OCI-LY1 (cell line): ENCODE data around the gene FUBP1.
A peak's percentile ranks its signal among the peaks of the same experiment; 100 is the strongest.
"Not testable (repeated sequence)": the region's sequence is repeated elsewhere in the genome, so short reads cannot be mapped to it uniquely, and the experiment has no call there.

ENCODE experiments used
- H2AFZ ChIP-seq: fragments of 200-600 bp; sonication (generic), shearing (Covaris generic); 2 replicates; pipeline ENCODE4 v1.6.0; 2014; ENCODE audit warnings: antibody characterized with exemption, mild to moderate bottlenecking, low read length
- H3F3A ChIP-seq: fragments of 200-600 bp; sonication (generic), shearing (Covaris generic); 2 replicates; pipeline ENCODE4 v1.6.0; 2014; ENCODE audit warnings: mild to moderate bottlenecking, antibody characterized with exemption, low read length, moderate library complexity; ENCODE audit not compliant: insufficient read depth
- H3K27ac ChIP-seq: fragments of 200-600 bp; sonication (generic); 2 replicates; pipeline ENCODE4 v1.5.1; 2014; ENCODE audit warnings: low read length, mixed run types, mild to moderate bottlenecking, low read depth; ENCODE audit not compliant: poor library complexity, severe bottlenecking
- H3K27me3 ChIP-seq: fragments of 200-600 bp; sonication (generic); 2 replicates; pipeline ENCODE4 v1.6.0; 2014; ENCODE audit warnings: antibody characterized with exemption, mild to moderate bottlenecking, low read length, moderate library complexity; ENCODE audit not compliant: insufficient read depth
- H3K36me3 ChIP-seq: fragments of 200-600 bp; sonication (generic); 2 replicates; pipeline ENCODE4 v1.6.1; 2014; ENCODE audit warnings: mild to moderate bottlenecking, antibody characterized with exemption, low read length, moderate library complexity, mixed read lengths; ENCODE audit not compliant: insufficient read depth
- H3K4me1 ChIP-seq: fragments of 200-600 bp; sonication (generic); 2 replicates; pipeline ENCODE4 v1.5.1; 2014; ENCODE audit warnings: mild to moderate bottlenecking, low read length, moderate library complexity; ENCODE audit not compliant: insufficient read depth, severe bottlenecking
- H3K4me2 ChIP-seq: fragments of 200-600 bp; sonication (generic), shearing (Covaris generic); 2 replicates; pipeline ENCODE4 v1.6.1; 2014; ENCODE audit warnings: low read length
- H3K4me3 ChIP-seq: fragments of 200-600 bp; sonication (generic); 2 replicates; pipeline ENCODE4 v1.5.1; 2014; ENCODE audit warnings: low read length, low read depth, mild to moderate bottlenecking, mixed read lengths; ENCODE audit not compliant: poor library complexity, severe bottlenecking
- H3K79me2 ChIP-seq: fragments of 200-600 bp; shearing (Covaris generic); 2 replicates; pipeline ENCODE4 v1.6.1; 2016; ENCODE audit warnings: mixed run types, low read length, mixed read lengths; ENCODE audit not compliant: insufficient read depth
- H3K9ac ChIP-seq: fragments of 200-600 bp; sonication (generic), shearing (Covaris generic); 2 replicates; pipeline ENCODE4 v1.6.1; 2014; ENCODE audit warnings: mild to moderate bottlenecking, low read length, mixed read lengths
- H3K9me2 ChIP-seq: fragments of 200-600 bp; sonication (generic), shearing (Covaris generic); 2 replicates; pipeline ENCODE4 v1.6.1; 2014; ENCODE audit warnings: low read depth, mild to moderate bottlenecking, low read length, mixed read lengths
- H3K9me3 ChIP-seq: fragments of 200-600 bp; shearing (Covaris generic); 2 replicates; pipeline ENCODE4 v1.6.1; 2014; ENCODE audit warnings: low read length, mixed read lengths
- H4K20me1 ChIP-seq: fragments of 200-600 bp; sonication (generic), shearing (Covaris generic); 2 replicates; pipeline ENCODE4 v1.6.0; 2016; ENCODE audit warnings: mild to moderate bottlenecking, low read length; ENCODE audit not compliant: insufficient read depth
- CTCF ChIP-seq: fragments of 200-600 bp; sonication (generic), shearing (Covaris generic); IDR thresholded peaks from 2 replicates; pipeline ENCODE4 v1.5.1; 2017; ENCODE audit warnings: mild to moderate bottlenecking, antibody characterized with exemption, low read length, moderate library complexity, mixed read lengths
- EZH2 ChIP-seq: fragments of 200-600 bp; sonication (generic), shearing (Covaris generic); IDR thresholded peaks from 2 replicates; pipeline ENCODE4 v1.8.0; 2017; ENCODE audit warnings: borderline replicate concordance, mixed run types, mild to moderate bottlenecking, antibody characterized with exemption, low read length, moderate library complexity, mixed read lengths

Gene FUBP1

GRCh38 chr1:77926561-77927357 is 52.1 kb downstream of the FUBP1 start:
- Histone ChIP-seq H3K27ac (no peak overlapping the region), H3K4me3 (no peak overlapping the region), H3K27me3 (0 out of 2 replicates have a peak, but pooled peaks cover 4% of the 10 kb centered on the region), H3K4me2 (peak overlapping the region; percentile 58), H3K79me2 (no peaks in the 10 kb centered on the region), H3K9me2 (no peaks in the 10 kb centered on the region), H3K36me3 (no peaks in the 10 kb centered on the region), H3K9ac (no peak overlapping the region), H3K4me1 (no peaks in the 10 kb centered on the region), H3F3A (no peaks in the 10 kb centered on the region), H3K9me3 (no peaks in the 10 kb centered on the region), H4K20me1 (no peaks in the 10 kb centered on the region), H2AFZ (no peak overlapping the region)
- TF ChIP-seq CTCF (no peak), EZH2 (no peak)

GRCh38 chr1:77925956-77926355 is 52.9 kb downstream of the FUBP1 start:
- no peak overlapping the region for H3K4me2 ChIP-seq
- no peaks in the 10 kb centered on the region for H3F3A ChIP-seq
- no peak overlapping the region for H3K9ac ChIP-seq

GRCh38 chr1:77925518-77925917 is 53.4 kb downstream of the FUBP1 start:
- TF ChIP-seq CTCF (no peak), EZH2 (no peak)
- Histone ChIP-seq H2AFZ (no peak overlapping the region), H3K36me3 (no peaks in the 10 kb centered on the region), H3K4me2 (no peak overlapping the region), H3K27me3 (0 out of 2 replicates have a peak, but pooled peaks cover 4% of the 10 kb centered on the region), H3K4me3 (no peak overlapping the region), H3K9me3 (no peaks in the 10 kb centered on the region), H3F3A (no peaks in the 10 kb centered on the region), H3K27ac (no peak overlapping the region), H3K9me2 (no peaks in the 10 kb centered on the region), H4K20me1 (no peaks in the 10 kb centered on the region), H3K4me1 (no peaks in the 10 kb centered on the region), H3K9ac (no peak overlapping the region), H3K79me2 (no peaks in the 10 kb centered on the region)

More at GRCh38 chr1:77925956-77926355, 52.9 kb downstream of the FUBP1 start:
- no peaks in the 10 kb centered on the region for H3K36me3 ChIP-seq
- H3K9me3 ChIP-seq, result no peaks in the 10 kb centered on the region
- no peaks in the 10 kb centered on the region for H3K9me2 ChIP-seq
- TF ChIP-seq CTCF (no peak), EZH2 (no peak)
- no peaks in the 10 kb centered on the region for H3K4me1 ChIP-seq
- H2AFZ ChIP-seq, result no peak overlapping the region
- H3K79me2 ChIP-seq, result no peaks in the 10 kb centered on the region
- H3K4me3 ChIP-seq, result no peak overlapping the region
- no peaks in the 10 kb centered on the region for H4K20me1 ChIP-seq
- no peak overlapping the region for H3K27ac ChIP-seq
- H3K27me3 ChIP-seq, result 0 out of 2 replicates have a peak, but pooled peaks cover 4% of the 10 kb centered on the region

- not testable (repeated sequence) for H3K4me3 ChIP-seq, H3K27ac ChIP-seq, H4K20me1 ChIP-seq, H3K9me3 ChIP-seq, H2AFZ ChIP-seq, H3K9me2 ChIP-seq, H3K79me2 ChIP-seq, H3K4me1 ChIP-seq, H3K27me3 ChIP-seq, H3K4me2 ChIP-seq, H3K36me3 ChIP-seq, H3K9ac ChIP-seq, H3F3A ChIP-seq
Observed at GRCh38 chr1:77918918-77919317, 60.0 kb downstream of the FUBP1 start.
